VCaP (cell line): ENCODE data around the gene LRRTM4.

Experiments used
- H3K27ac ChIP-seq: fragments of 450-650 bp; 2 replicates; pipeline ENCODE4 v1.5.1; 2017
- CTCF ChIP-seq: fragments of 450-650 bp; conservative IDR thresholded peaks from 2 replicates; pipeline ENCODE4 v1.5.1; 2017; ENCODE audit warnings: mild to moderate bottlenecking, moderate library complexity

Gene LRRTM4

DNA sequence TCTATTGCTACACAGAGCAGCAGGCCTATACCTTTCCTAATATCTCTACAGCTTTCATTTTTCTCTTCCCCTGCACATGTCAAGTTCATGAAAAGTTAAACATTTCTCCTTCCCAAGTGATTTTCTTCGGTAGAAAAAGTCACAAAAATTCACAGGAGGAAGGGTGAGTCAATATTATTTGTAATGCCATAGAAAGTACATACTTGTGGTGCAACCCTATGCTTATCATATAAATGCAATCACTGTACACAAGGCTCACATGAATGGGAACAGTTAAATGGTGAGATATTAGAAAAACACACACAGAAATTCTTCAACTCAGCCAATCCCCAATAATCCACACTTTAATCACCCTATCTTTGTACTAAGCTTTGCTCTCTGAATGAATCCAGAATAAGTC, 651.6 kb downstream of the LRRTM4 start:
- TF ChIP-seq CTCF: no peak
- no peak overlapping the region for H3K27ac ChIP-seq

GRCh38 chr2:76870011-76870410, 652.2 kb downstream of the LRRTM4 start:
- no peak for TF ChIP-seq CTCF
- no peak overlapping the region for H3K27ac ChIP-seq

DNA sequence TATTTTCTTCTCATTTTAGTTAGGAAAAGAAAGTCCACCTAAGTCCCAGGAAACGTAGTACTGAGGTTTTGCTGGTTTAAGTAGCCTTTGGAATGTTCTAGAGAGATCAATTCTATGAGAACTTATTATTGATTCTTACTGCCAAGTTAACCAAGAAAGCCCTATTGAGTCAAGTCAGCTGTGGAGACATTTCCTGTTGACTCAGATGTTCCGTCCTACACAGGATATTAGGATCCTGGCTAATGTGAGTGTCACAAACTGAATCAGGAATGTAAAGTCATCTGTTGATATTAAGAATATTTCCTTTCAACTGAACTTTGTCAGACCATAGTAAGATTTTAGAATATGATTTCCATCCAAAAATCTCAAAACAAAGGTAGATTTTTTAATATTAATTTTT, 654.3 kb downstream of the LRRTM4 start:
- TF ChIP-seq CTCF: no peak
- H3K27ac ChIP-seq: no peak overlapping the region

DNA sequence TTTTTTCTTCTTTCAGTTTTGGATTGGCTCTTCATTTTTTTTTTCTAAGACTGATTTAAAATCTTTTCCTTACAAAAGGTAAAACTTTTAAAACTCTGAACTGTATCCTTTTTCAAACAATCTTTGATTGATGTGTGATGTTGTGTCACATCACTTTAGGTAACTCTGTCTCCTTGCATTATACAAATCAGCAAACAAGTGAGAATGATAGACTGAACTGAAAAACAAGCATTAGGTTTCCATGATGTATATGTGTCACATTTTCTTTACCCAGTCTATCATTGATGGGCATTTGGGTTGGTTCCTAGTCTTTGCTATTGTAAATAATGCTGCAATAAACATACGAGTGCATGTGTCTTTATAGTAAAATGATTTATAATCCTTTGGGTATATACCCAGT, 655.7 kb downstream of the LRRTM4 start:
- TF ChIP-seq CTCF: no peak
- no peak overlapping the region for H3K27ac ChIP-seq

GRCh38 chr2:76862901-76863300, 659.3 kb downstream of the LRRTM4 start:
- TF ChIP-seq CTCF: no peak
- no peak overlapping the region for H3K27ac ChIP-seq

DNA sequence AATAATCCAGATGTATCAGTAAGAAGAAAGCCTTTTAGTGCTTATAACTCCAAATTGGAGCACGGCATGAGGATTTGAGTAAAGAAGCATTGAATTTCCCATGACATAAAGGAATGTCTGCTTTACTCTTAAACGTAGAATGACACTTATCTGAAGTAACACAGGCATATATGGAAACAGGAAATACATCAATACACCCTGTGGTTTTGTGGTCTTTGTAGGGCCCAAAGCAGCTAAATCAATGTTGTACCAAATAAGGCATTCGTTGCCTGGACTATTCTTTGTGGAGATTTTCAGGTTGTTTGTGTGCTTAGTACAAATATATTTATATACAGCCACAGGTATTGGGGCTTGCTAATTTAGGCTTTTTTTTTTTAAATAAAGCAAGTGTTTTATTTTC, 660.5 kb downstream of the LRRTM4 start:
- no peak overlapping the region for H3K27ac ChIP-seq
- TF ChIP-seq CTCF: no peak

DNA sequence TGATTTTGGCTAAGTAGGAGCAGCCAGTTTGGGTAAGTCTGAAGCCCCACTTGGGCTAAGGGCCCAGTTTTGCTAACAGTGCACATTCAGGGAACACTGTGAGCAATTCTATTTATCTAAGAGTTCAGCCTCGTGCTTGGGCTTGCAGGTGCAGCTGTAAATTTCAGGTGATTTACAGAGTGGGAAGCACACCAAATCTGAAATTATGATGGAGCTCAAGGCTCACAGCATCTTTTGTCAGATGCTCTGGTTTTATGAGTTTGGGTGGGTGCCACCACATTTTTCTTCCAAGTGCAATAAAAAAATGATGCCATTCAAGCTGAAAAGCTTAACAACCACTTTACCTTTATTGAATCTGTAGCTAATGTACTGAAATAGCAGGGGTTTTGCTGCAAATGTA, 671.2 kb downstream of the LRRTM4 start:
- H3K27ac ChIP-seq: peak overlapping the region; percentile 71
- no peak for TF ChIP-seq CTCF

GRCh38 chr2:76849086-76849485, 673.1 kb downstream of the LRRTM4 start:
- H3K27ac ChIP-seq: no peak overlapping the region
- TF ChIP-seq CTCF: no peak
